ENCODE data around the gene ASAP2.

GRCh38 chr2:9264301-9264700 lies 57.7 kb downstream of the ASAP2 start:
- no peak for TF ChIP-seq CTCF (IDR thresholded peaks at IDR 0.05)
- no peak for TF ChIP-seq HMGXB4 (CRISPR knock-in tag; IDR thresholded peaks at IDR 0.05)
- TF ChIP-seq MLX (CRISPR knock-in tag; IDR thresholded peaks at IDR 0.05) = no peak
- no peak for TF ChIP-seq ZNF263 (CRISPR knock-in tag; IDR thresholded peaks at IDR 0.05; ENCODE audit: low read depth)
- TF ChIP-seq MAX (CRISPR knock-in tag; IDR thresholded peaks at IDR 0.05) = no peak
- TF ChIP-seq ZBTB21 (CRISPR knock-in tag; IDR thresholded peaks at IDR 0.05; ENCODE audit: borderline replicate concordance) = no peak
- no peak for TF ChIP-seq JUN (CRISPR knock-in tag; IDR thresholded peaks at IDR 0.05)
- TF ChIP-seq E2F4 (CRISPR knock-in tag; IDR thresholded peaks at IDR 0.05; ENCODE audit: borderline replicate concordance, low read depth) = no peak

Data from WTC11 (cell line).